ENCODE data around the gene RBPJ.

The RBPJ gene

DNA sequence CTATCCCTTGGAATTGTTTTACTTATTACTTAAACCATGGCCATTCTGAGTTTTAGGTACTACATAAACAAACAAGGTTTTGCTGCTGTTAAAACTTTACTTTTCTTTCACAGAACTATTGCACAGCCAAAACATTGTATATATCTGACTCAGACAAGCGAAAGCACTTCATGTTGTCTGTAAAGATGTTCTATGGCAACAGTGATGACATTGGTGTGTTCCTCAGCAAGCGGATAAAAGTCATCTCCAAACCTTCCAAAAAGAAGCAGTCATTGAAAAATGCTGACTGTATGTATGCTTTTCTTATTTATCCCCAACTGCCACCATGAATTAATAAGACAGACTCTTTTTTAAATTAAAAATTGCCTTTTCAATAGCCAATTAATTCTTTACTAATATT is 99.6 kb downstream of the RBPJ start:
- DNase-seq (ENCODE audit: low read depth in 3 of 3): no peak

DNA sequence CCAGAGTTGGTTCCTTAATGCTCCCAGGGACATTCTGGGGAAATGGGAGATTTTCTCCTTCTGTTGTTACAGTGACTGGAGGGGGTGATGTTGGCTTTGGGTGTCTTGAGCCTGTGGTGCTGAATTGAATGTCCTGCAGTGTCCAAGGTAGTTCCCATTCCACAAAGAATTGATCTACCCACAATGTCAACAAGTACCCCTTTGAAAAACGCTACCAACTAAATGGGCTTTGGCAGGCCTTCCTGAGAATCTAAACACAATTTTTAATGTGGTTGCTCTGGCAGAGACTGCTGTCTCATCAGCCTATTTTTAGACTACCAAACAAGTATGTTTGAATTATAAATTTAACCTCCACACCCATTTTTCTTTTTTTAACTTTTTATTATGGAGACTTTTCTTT is 100.1 kb downstream of the RBPJ start:
- DNase-seq (ENCODE audit: low read depth in 3 of 3): no peak

DNA sequence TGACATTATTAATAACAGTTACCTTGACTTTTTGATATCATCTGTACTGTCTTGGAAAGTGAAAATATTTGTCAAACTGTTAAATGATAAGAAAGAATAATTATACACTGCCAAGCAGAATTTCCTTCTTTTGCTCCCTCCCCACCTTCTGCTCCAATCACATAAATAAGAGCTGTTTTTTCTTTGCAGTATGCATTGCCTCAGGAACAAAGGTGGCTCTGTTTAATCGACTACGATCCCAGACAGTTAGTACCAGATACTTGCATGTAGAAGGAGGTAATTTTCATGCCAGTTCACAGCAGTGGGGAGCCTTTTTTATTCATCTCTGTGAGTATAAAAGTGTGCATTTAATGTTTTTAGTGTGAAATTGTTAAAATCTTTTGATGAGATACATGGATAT is 103.3 kb downstream of the RBPJ start:
- DNase-seq (ENCODE audit: low read depth in 3 of 3): no peak

DNA sequence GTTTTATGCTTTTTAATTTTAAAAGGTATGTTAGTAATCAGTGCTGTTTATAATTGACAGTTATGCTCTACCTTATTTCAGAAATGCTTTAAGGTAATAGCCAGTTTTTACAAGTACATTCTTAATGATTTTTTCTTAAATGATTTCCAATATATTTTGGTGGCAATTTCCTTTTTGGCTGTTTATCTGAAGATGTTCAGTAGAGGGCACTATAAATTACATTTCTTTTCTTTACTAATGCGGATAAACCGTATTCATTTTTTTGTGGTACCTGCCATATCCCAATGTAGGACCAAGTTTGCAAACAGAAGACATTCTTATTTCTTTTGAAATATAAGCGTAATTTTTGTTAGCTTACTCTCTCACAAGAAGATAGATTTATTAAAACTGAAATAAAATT is 104.0 kb downstream of the RBPJ start:
- DNase-seq (ENCODE audit: low read depth in 3 of 3): no peak

DNA sequence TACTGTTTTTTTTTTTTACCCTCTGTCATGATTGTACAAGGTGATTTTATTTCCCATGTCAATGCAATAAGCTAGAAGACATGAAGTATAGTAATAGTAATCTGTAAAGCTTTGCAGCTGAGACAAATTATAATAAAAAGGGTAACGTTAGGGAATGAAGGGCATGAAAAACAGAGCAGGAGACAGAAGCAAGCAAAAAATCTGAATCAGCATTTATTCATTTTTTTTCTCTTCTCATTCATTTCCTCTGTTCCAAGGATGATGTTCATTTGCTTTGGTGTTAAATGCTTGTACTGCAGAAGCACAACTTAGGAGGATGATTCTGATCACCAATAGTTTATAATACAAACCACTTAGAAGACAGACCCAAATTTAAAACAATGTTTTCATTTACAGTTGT is 105.1 kb downstream of the RBPJ start:
- no peak for DNase-seq (ENCODE audit: low read depth in 3 of 3)

DNA sequence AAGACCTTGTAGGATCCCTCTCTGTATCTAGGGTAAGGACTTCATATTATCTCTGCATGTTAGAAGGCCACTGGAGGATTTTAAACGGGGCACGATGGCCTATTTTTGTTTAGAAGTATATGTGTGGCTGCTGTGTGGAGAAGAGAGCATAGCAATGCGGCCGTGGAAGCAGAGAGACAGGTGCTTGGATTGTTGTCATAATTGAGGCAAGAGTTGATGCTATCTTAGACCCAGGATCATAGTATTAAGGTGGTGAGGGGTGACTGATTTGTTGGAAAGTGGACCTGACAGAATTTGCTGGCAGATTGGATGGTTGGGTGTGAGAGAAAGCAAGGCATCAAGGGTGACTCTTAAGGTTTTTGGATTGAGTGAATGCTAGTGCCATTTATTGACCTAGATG is 106.1 kb downstream of the RBPJ start:
- no peak for DNase-seq (ENCODE audit: low read depth in 3 of 3)

DNA sequence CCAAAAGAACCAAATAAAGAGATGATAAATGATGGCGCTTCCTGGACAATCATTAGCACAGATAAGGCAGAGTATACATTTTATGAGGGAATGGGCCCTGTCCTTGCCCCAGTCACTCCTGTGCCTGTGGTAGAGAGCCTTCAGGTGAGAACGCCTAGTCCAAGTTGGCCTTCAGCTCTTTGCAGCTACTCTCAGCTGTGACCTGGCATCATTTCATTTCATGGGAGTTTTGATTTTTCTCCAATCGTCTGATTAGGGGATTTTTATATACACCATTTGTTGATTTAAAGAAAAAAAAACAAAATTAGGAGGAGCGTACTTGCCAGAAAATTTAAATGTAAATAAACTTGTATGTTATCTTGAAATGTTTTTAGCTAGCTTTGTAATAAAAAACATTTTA is 109.1 kb downstream of the RBPJ start:
- no peak for DNase-seq (ENCODE audit: low read depth in 3 of 3)

DNA sequence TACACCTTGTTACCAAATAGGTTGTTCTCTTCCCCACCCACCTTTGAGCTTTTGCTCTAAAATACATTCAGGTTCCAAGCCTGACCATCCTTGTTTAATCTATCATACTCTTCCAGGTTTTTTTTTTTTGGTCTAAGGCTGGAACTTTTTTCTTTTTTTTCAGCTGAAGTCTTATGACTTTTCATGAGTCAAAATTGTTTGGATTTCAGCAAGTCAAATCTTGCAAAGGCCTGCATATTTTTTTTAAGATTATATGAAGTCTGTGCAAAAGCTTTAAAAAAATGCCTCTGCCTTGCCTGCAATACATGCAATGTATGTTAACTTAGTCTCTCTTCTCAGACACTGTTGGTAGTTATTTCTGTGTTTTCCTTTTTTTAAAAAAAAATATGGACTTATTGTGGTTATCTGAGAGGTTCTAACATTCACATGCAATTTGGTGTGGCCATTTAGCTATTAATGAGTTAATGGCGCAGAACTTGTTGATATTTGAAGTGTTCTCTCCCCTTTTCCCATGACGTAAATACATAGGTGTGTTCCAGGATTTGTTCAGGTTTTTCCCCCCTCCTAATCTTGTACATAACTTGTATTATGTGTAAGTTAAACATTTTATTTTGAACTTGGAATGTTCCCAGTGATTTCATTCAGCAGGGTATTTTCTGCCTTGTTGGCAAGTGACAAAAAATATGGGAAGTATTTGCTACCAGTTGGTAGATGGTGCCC is 110.8 kb downstream of the RBPJ start:
- no peak for DNase-seq (ENCODE audit: low read depth in 3 of 3)

DNA sequence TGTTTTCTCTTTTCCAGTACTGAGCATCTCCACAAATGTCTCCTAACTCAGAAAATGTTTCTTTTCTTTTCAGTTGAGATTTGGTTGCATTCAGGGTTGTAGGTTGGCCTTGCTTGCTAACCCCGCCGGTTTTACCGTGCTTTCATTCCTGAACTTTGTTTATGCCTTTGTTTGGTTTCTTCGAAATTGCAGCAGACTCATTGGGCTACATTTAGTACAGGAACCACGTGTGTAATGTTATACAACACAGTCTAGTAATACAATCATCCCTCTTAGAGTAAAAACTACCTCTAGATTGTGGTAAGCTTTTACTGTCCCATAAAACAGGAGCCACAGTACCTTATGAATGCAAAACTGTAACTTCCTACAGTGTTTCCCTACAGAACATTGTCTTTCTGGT is 111.6 kb downstream of the RBPJ start:
- DNase-seq (ENCODE audit: low read depth in 3 of 3): no peak

DNA sequence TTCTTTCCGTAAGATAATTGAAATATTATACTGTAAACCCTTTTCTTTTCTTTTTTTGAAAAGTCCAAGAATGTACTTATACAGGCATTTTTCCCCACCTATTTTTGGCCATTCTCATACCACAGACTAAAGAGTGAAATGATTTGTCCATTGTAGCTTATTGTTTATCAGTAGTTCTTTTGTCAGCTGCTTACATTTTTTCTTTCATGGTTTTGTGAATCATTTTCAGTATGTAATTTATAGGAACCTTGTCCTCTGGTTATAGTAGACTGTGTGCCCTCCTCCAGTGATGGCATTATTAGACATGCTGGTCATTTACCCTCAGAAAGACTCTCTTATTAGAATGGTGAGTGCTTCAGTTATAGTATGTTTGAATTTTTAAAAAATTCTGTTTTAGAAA is 112.7 kb downstream of the RBPJ start:
- DNase-seq (ENCODE audit: low read depth in 3 of 3): no peak

DNA sequence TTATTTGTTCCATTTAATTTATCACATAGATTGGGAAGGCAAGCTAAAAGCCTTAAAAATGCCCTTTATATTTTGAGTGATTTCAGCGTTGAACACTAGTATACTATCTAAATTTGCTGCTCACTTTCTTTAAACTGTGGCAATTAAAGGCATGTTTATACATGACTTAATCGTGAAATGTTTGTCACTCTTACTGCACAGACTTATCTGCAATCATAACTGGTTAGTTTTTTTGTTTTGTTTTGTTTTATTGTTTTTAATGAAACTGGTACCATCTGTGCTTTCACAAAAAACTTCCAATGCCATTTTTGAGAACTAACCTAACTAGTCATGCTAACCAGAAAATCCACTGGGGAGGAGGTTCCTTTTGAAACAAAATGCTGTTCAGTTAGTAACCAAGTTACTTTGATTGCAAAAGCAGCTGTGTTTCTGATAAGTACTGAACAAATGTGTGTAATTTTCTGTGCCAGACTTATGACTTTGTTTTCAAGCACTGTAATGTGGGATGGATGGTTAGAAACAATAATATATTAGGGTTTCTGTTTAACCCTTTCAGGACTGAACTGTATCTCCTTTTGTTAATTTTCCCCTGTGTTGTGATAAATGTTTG is 113.3 kb downstream of the RBPJ start:
- DNase-seq (ENCODE audit: low read depth in 3 of 3): no peak

DNA sequence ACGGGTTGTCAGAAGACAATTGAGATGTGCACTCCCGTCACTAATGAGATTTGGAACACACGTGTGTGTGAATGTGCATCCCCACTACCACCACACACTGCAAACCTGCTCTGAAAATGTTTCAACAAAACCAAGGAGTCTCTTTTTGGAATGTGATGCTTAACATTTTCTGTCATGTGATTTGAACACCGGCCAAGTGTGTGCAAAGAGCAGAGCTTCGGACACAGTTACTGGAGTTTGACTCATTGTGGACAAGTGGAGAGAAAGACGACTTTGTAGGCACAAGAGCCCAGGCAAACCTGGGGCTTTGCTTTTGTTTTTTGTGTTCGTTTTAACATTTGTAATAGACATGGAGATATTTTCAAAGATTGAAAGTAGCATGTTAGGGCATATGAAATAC is 120.3 kb downstream of the RBPJ start:
- DNase-seq (ENCODE audit: low read depth in 3 of 3): no peak

DNA sequence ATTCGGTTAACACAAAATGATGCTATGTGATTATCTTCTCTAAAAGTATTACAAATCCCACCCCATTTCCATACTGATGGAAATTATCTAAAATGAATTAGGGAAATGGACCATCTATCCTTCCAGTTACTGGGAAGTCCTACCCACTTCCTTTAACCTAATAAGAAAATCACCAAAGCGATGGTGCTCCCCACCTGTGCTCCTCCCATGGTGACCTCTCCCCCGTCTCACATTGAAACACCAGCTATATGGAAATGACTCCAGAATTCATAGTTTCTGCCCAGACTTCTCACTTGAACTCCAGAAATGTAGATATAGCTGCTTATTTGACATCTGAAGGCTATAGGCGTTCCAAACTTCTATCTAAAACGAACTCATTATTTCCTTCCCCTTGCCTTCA is 121.0 kb downstream of the RBPJ start:
- no peak for DNase-seq (ENCODE audit: low read depth in 3 of 3)

DNA sequence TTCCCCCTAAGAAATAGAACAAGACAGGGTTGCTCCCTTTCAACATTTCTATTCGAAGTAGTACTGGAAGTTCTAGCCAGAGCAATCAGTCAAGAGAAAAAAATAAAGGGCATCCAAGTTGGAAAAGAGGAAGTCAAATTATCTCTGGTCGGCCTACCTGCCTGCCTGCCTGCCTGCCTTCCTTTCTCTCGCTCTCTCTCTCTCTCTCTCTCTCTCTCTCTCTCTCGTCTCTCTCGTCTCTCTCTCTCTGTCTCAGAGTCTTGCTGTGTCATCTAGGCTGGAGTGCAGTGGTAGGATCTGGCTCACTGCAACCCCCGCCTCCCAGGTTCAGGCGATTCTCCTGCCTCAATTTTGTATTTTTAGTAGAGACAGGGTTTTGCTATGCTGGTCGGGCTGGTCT is 126.6 kb downstream of the RBPJ start:
- DNase-seq (ENCODE audit: low read depth in 3 of 3): no peak

DNA sequence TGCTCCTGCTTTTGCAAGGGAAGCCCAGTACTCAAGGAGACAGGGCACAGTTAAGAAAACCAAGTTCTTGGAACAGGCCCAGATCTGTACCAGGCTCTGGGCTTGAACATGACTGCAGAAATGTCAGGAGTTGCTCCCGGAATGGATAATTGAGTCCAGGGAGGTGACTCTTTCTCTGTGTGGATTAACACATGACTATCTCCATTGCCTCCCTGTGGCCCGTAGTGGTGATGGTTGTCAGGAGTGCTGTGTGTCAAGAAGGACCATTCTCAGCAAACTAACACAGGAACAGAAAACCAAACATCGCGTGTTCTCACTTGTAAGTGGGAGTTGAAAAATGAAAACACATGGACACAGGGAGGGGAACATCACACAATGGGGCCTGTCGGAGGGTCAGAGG is 129.6 kb downstream of the RBPJ start:
- no peak for DNase-seq (ENCODE audit: low read depth in 3 of 3)

DNA sequence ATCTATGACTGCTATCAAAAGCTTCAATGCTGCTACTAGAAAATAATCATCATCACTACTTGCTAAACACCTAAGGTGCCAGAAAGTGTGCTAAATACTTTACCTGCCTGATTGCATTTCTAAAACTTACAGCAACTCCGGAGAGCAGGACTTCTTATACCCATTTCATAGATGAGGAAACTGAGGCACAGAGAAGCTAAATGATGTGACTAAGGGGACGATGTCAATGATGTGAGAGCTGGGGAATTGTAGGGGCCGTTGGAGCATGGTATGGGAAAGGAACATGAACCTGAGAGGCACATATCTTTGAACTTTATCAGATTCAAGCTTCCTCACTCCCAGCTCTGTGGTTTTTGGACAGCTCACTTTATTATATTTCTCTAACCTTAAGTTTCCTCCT is 130.8 kb downstream of the RBPJ start:
- DNase-seq (ENCODE audit: low read depth in 3 of 3): no peak

DNA sequence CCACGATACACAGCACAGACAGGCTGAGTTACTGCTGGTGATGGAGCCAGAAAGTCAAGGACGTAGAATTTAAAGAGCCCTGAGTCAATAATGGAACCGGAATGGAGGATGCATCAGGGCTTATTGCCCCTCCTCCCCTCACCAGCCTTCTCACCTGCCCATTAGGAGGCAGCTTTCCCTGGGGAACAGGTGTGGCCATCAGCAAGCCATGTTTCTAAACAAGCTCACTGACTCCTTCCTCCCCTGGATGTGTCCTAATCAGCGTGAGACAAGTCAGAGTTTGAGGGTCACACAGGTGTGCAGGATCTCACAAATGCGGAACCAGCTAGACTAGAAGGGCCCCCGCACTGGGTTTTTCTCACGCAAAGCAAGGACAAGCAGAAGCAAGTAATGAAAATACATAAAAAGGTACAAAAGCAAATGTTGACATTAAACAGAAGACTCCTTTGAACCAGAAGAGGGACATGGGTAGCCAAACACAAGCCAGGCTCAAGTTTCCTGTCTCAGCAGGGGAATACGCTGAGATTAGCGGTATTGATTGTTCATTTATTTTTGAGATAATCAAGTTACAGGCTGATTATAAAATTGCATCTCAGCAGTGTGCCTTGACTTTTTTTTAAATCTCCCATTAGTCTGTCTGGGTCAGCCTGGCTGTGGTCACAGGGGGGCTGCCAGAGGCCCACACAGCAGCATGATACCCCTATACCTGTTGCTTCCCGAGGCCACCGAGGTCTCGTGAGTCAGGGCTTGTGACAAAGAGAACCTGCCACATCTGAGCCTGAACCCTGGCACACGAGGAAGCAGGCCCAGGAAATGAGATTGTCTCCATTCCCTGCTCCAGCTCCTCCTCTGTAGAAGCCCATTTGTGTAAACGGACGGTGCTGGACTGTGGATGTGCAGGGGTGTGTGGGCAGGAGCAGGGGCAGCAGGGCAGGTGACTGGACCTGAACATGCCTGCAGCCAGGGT is 132.0 kb downstream of the RBPJ start:
- DNase-seq (ENCODE audit: low read depth in 3 of 3): no peak

DNA sequence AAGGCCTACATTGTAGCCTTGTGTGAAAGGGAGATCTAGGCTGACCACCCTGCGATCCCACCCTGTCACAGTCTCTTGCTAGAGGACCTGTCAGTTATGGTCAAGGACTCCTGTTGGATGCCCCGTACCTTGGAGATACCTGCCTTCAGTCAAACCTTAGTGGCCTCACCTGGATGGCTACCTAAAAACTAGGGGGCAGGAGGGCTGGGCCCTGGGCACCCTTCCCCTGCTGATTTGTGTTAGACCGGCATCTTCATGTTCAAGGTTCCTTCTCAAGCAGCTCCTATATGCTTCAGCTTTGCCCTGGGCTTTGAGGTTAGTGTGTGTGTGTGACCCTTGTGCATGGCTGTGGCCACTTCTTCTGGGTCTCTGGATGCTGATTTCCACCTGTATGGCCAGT is 134.1 kb downstream of the RBPJ start:
- no peak for DNase-seq (ENCODE audit: low read depth in 3 of 3)

DNA sequence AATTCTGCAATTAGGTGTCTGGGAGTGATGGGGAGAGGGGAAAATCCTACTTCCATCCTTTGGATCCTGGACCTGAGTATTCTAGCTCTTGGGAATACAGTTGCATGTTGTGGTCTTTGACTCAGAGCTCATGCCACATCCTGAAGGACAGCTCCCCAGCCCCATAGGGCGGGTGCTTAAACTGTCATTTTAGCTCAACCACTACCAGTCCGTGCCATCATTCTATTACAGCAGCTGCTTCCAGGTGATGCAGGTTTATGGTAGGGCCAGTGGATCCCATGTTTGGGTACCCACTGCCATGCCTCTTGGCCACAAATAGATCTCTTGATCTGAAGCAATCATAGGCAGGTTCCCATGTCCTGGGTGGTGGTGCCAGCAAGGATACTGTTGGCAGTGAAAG is 134.8 kb downstream of the RBPJ start:
- no peak for DNase-seq (ENCODE audit: low read depth in 3 of 3)

DNA sequence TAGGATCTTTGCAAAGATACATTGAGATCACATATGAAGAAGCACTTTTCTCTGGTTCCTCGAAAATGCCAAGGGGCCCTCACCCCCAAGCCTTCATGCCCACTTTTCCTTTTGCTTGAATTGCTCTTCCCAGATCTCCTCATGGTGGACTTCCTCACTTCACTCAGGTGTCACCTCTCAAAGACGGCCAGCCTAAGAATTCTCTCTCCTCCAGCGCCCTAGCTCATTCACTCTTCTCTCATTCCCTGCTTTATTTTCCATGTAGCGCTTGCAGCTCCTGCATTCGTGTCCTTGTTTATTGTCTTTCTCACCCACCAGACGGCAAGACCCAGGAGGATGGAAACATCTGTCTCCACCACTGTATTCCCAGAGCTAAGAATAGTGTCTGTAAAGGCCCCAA is 136.6 kb downstream of the RBPJ start:
- no peak for DNase-seq (ENCODE audit: low read depth in 3 of 3)

DNA sequence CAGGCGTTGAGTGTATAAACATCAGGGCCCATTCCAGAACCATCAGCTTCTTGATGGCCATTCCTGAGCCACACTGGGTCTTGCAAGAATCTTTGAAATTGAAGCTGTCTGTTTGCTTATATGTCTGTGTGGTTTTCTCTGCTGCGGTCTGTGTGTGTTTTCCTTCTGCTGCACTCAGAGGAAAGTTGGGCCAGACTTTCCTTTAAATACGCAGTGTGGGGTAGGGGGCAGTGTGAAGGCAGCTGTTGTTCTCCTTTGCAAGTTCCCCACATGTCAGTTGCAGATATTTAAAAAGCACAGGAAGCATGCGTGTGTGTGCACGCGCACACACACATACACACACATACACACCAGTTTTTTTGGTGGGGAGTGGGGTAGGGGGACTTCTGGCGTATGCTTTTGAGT is 137.3 kb downstream of the RBPJ start:
- DNase-seq (ENCODE audit: low read depth in 3 of 3): no peak

DNA sequence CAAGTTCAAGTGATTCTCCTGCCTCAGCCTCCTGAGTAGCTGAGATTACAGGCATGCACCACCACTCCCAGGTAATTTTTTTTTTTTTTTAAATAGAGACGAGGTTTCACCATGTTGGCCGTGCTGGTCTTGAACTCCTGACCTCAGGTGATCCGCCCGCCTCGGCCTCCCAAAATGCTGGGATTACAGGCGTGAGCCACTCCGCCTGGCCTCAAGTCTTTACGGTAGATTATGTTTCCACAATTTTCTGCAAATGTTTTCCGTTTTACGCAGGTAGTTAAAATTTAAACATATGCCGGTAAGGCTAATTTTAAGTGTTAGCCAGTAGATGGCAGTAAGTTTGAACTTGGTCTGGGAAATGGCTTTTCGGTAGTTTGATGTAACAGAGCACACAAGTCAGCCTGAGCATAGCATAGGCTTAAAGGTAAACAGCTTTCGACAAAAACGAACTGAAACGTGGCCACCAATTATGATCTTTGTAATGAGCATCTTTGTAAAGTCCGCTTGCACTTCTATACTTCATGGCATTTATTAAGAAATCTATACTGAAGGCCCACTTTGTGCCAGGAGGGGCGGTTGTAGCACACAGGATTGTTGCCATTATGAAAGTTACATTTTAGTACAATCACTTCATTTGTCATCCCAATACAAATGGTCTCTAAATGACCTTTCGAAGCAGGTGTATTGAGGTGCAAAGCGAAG is 138.4 kb downstream of the RBPJ start:
- DNase-seq (ENCODE audit: low read depth in 3 of 3): no peak
